Parathyroid adenoma (tissue), 2 donors: ENCODE data around the gene TINAGL1.

Source experiments
- H2AFZ ChIP-seq: fragments of 300-600 bp; sonication (generic); one replicate; pipeline ENCODE4 v1.7.0; 2017; ENCODE audit warnings: antibody characterized with exemption, mild to moderate bottlenecking
- H3K27ac ChIP-seq: fragments of 300-600 bp; sonication (generic); one replicate; pipeline ENCODE4 v1.7.0; 2017
- H3K27me3 ChIP-seq: fragments of 300-600 bp; sonication (generic); one replicate; pipeline ENCODE4 v1.7.0; 2017; ENCODE audit warnings: low read length; ENCODE audit not compliant: control insufficient read depth, insufficient read depth
- H3K36me3 ChIP-seq: fragments of 300-600 bp; sonication (generic); one replicate; pipeline ENCODE4 v1.7.0; 2017; ENCODE audit warnings: low read length; ENCODE audit not compliant: control insufficient read depth, insufficient read depth
- H3K4me1 ChIP-seq: fragments of 300-600 bp; sonication (generic); one replicate; pipeline ENCODE4 v1.7.0; 2017; ENCODE audit warnings: control low read depth
- H3K4me2 ChIP-seq: fragments of 300-600 bp; sonication (generic); one replicate; pipeline ENCODE4 v1.7.0; 2017; ENCODE audit warnings: low read length
- H3K4me3 ChIP-seq: fragments of 300-600 bp; sonication (generic); one replicate; pipeline ENCODE4 v1.7.0; 2017; ENCODE audit warnings: low read depth, low read length
- H3K79me2 ChIP-seq: fragments of 300-600 bp; sonication (generic); one replicate; pipeline ENCODE4 v1.7.0; 2017; ENCODE audit warnings: control low read depth
- H3K9ac ChIP-seq: fragments of 300-600 bp; sonication (generic); one replicate; pipeline ENCODE4 v1.7.0; 2017; ENCODE audit warnings: mild to moderate bottlenecking
- H3K9me3 ChIP-seq: fragments of 300-600 bp; sonication (generic); one replicate; pipeline ENCODE4 v1.7.0; 2017; ENCODE audit warnings: low read length; ENCODE audit not compliant: control insufficient read depth
- CTCF ChIP-seq: fragments of 300-600 bp; sonication (generic); IDR thresholded peaks from one replicate; pipeline ENCODE4 v1.7.0; 2017; ENCODE audit warnings: antibody characterized with exemption, mild to moderate bottlenecking
- donor health status: primary hyperparathyroidism.

Gene TINAGL1

GRCh38 chr1:31614414-31615005 is 38.2 kb downstream of the TINAGL1 start:
- Histone ChIP-seq H3K4me1 (no peaks in the 10 kb centered on the region), H3K36me3 (no peaks in the 10 kb centered on the region), H3K27ac (no peak overlapping the region), H3K9me3 (no peaks in the 10 kb centered on the region), H3K79me2 (no peaks in the 10 kb centered on the region), H3K27me3 (no peaks in the 10 kb centered on the region), H3K4me3 (no peak overlapping the region), H3K4me2 (no peak overlapping the region), H2AFZ (no peak overlapping the region), H3K9ac (no peak overlapping the region)
- TF ChIP-seq CTCF, result no peak

GRCh38 chr1:31615414-31615813 is 39.1 kb downstream of the TINAGL1 start:
- no peak overlapping the region for H3K4me2 ChIP-seq
- no peaks in the 10 kb centered on the region for H3K27me3 ChIP-seq
- H3K9me3 ChIP-seq, result no peaks in the 10 kb centered on the region
- no peak for TF ChIP-seq CTCF
- no peaks in the 10 kb centered on the region for H3K4me1 ChIP-seq
- no peak overlapping the region for H3K9ac ChIP-seq
- H2AFZ ChIP-seq, result no peak overlapping the region
- H3K36me3 ChIP-seq, result no peaks in the 10 kb centered on the region
- no peak overlapping the region for H3K27ac ChIP-seq
- no peak overlapping the region for H3K4me3 ChIP-seq
- H3K79me2 ChIP-seq, result no peaks in the 10 kb centered on the region

- no peak for TF ChIP-seq CTCF
- Histone ChIP-seq H3K4me2 (no peak overlapping the region), H3K4me3 (no peak overlapping the region), H3K27ac (no peak overlapping the region), H3K27me3 (no peaks in the 10 kb centered on the region), H2AFZ (no peak overlapping the region), H3K9me3 (no peaks in the 10 kb centered on the region), H3K4me1 (no peaks in the 10 kb centered on the region), H3K9ac (no peak overlapping the region), H3K36me3 (no peaks in the 10 kb centered on the region), H3K79me2 (no peaks in the 10 kb centered on the region)
Observed at GRCh38 chr1:31615939-31616338, 39.6 kb downstream of the TINAGL1 start.

GRCh38 chr1:31617218-31617915 is 41.1 kb downstream of the TINAGL1 start, which contains the start of gene HCRTR1:
TSS of gene HCRTR1 (plus strand) at chr1:31617689. CDS start at chr1:31619193, 1,504 bp downstream.
- Histone ChIP-seq H3K27ac (no peak within 1 kb of the TSS), H3K9ac (no peak within 1 kb of the TSS)
- TF ChIP-seq CTCF, result no peak

More at GRCh38 chr1:31617218-31617915, 41.1 kb downstream of the TINAGL1 start, which contains the start of gene HCRTR1:
- Histone ChIP-seq H2AFZ (peak within 1 kb of the TSS; percentile 66), H3K9me3 (no peaks in the 10 kb centered on the region), H3K36me3 (no peaks in the 10 kb centered on the region), H3K79me2 (no peaks in the 10 kb centered on the region), H3K4me3 (peak within 1 kb of the TSS; percentile 32), H3K27me3 (no peaks in the 10 kb centered on the region), H3K4me1 (no peaks in the 10 kb centered on the region), H3K4me2 (peak within 1 kb of the TSS; percentile 78)
